B cell (primary cell): ENCODE results near the gene ACKR2.

ENCODE experiments used
- CTCF ChIP-seq: fragments of 200-600 bp; IDR thresholded peaks from one replicate; pipeline ENCODE4 v1.8.0; 2022; ENCODE audit warnings: antibody characterized with exemption, mild to moderate bottlenecking
- EZH2 ChIP-seq: IDR thresholded peaks from 2 replicates; pipeline ENCODE4 v1.6.1; 2012; ENCODE audit warnings: borderline replicate concordance, low read depth, mild to moderate bottlenecking, moderate library complexity, low read length; ENCODE audit not compliant: insufficient read depth, poor library complexity, severe bottlenecking

GRCh38 chr3:42905740-42906069 lies 96.5 kb downstream of the ACKR2 start:
- TF ChIP-seq CTCF (no peak), EZH2 (no peak)
